H1 (cell line): ENCODE measurements around the gene POU2F2. TPM values are rescaled to one million over a fixed set of nuclear protein-coding genes. Genes with fewer than 3 reads are reported as not detected.

ENCODE experiments used
- CTCF ChIA-PET: fragments of 300-600 bp; sonication (Branson Sonifier 250); formaldehyde crosslinking; loops from one replicate; lab custom pipeline; 2021; ENCODE audit not compliant: partially characterized antibody; lab: Charles Lee
- POLR2A ChIA-PET: fragments of 300-600 bp; sonication (Branson Sonifier 250); formaldehyde crosslinking; loops from one replicate; lab custom pipeline; 2021; ENCODE audit warnings: inconsistent platforms; ENCODE audit not compliant: partially characterized antibody; lab: Charles Lee
- DNase-seq, 2 experiments: peaks; one replicate each; pipeline versions ENCODE4 v3.0.0 to v3.0.0-alpha.2; 2010 to 2022; ENCODE audit warnings: low spot score in 2 of 2, low read depth in 1 of 2, mixed read lengths in 1 of 2
- FAIRE-seq: peaks from 2 replicates; lab custom pipeline; 2011; peaks lifted over from hg19 to GRCh38; lab: Jason Lieb, UNC
- H2AFZ ChIP-seq: 2 replicates; pipeline ENCODE4 v1.8.1; 2012; ENCODE audit warnings: low read length, inconsistent platforms
- H2AK5ac ChIP-seq: 2 replicates; pipeline ENCODE4 v1.6.1; 2013; ENCODE audit warnings: low read depth, low read length
- H2BK120ac ChIP-seq: replicated peaks from 2 replicates; pipeline ENCODE3; 2013; ENCODE audit warnings: low read depth, low read length, inconsistent platforms
- H2BK12ac ChIP-seq: 2 replicates; pipeline ENCODE4 v1.6.1; 2013; ENCODE audit warnings: low read depth, low read length
- H2BK15ac ChIP-seq: 2 replicates; pipeline ENCODE4 v1.6.1; 2013; ENCODE audit warnings: low read length
- H2BK20ac ChIP-seq: 2 replicates; pipeline ENCODE4 v1.6.1; 2013; ENCODE audit warnings: low read length
- H2BK5ac ChIP-seq: 2 replicates; pipeline ENCODE4 v1.6.1; 2013; ENCODE audit warnings: low read depth, low read length
- H3K14ac ChIP-seq: 2 replicates; pipeline ENCODE4 v1.6.1; 2013; ENCODE audit warnings: inconsistent platforms; ENCODE audit not compliant: insufficient read length
- H3K18ac ChIP-seq: 2 replicates; pipeline ENCODE4 v1.6.1; 2013; ENCODE audit warnings: low read length; ENCODE audit errors: extremely low read depth
- H3K23ac ChIP-seq: 2 replicates; pipeline ENCODE4 v1.6.1; 2013; ENCODE audit warnings: inconsistent platforms; ENCODE audit not compliant: insufficient read length
- H3K23me2 ChIP-seq: 2 replicates; pipeline ENCODE4 v1.6.1; 2013; ENCODE audit warnings: low read depth, low read length
- H3K27ac ChIP-seq: 2 replicates; pipeline ENCODE4 v1.6.1; 2011; ENCODE audit warnings: low read depth, low read length, inconsistent platforms
- H3K27me3 ChIP-seq, 4 experiments: replicated peaks in 1 of 4; 1 replicate in 1 of 4; 2 replicates in 3 of 4; pipeline versions ENCODE4 v1.6.1 to v1.8.1; 2011 to 2013; ENCODE audit warnings: low read length in 3 of 4, mild to moderate bottlenecking in 3 of 4, inconsistent platforms in 2 of 4, mixed read lengths in 2 of 4, moderate library complexity in 1 of 4; ENCODE audit not compliant: control insufficient read depth in 3 of 4, insufficient read depth in 3 of 4; ENCODE audit errors: extremely low read depth in 1 of 4
- H3K36me3 ChIP-seq, 4 experiments: 2 replicates each; pipeline versions ENCODE4 v1.6.1 to v1.8.1; 2011 to 2013; ENCODE audit warnings: mild to moderate bottlenecking in 4 of 4, low read length in 3 of 4, moderate library complexity in 2 of 4, control low read depth in 1 of 4, inconsistent platforms in 1 of 4; ENCODE audit not compliant: insufficient read depth in 4 of 4, control insufficient read depth in 2 of 4
- H3K4ac ChIP-seq: replicated peaks from 2 replicates; pipeline ENCODE3; 2013; ENCODE audit warnings: low read length, low read depth, mixed read lengths, inconsistent platforms; ENCODE audit not compliant: insufficient read length
- H3K4me1 ChIP-seq, 4 experiments: replicated peaks in 1 of 4; 1 replicate in 1 of 4; 2 replicates in 3 of 4; pipeline versions ENCODE4 v1.6.1 to v1.8.1; 2011 to 2013; ENCODE audit warnings: low read length in 3 of 4, inconsistent platforms in 2 of 4, mixed read lengths in 1 of 4; ENCODE audit not compliant: insufficient read depth in 4 of 4, control insufficient read depth in 3 of 4
- H3K4me2 ChIP-seq, 2 experiments: 2 replicates each; pipeline versions ENCODE4 v1.6.1 to v1.8.1; 2011 to 2013; ENCODE audit warnings: low read depth in 2 of 2, low read length in 2 of 2, control low read depth in 1 of 2, inconsistent platforms in 1 of 2, mild to moderate bottlenecking in 1 of 2; ENCODE audit not compliant: insufficient read depth in 1 of 2
- H3K4me3 ChIP-seq, 4 experiments: fragments of 200-600, 300-600 bp in 1 of 4; sonication (generic), shearing (Covaris generic), sonication (Bioruptor Twin) in 1 of 4; 2 replicates each; pipeline versions ENCODE4 v1.5.1 to v1.8.1; 2011 to 2016; ENCODE audit warnings: low read length in 4 of 4, low read depth in 3 of 4, control low read depth in 2 of 4, inconsistent platforms in 2 of 4, mild to moderate bottlenecking in 2 of 4, mixed read lengths in 1 of 4, moderate library complexity in 1 of 4; ENCODE audit not compliant: insufficient read depth in 2 of 4; ENCODE audit errors: extremely low read depth in 1 of 4
- H3K56ac ChIP-seq: replicated peaks from 2 replicates; pipeline ENCODE3; 2013; ENCODE audit warnings: low read depth, mild to moderate bottlenecking, mixed read lengths, low read length, inconsistent platforms; ENCODE audit not compliant: insufficient read length
- H3K79me1 ChIP-seq: 2 replicates; pipeline ENCODE4 v1.6.1; 2013; ENCODE audit warnings: low read depth, low read length, control low read depth
- H3K79me2 ChIP-seq, 2 experiments: 2 replicates each; pipeline versions ENCODE4 v1.6.1 to v1.8.1; 2012 to 2013; ENCODE audit warnings: low read length in 2 of 2, mild to moderate bottlenecking in 2 of 2, inconsistent platforms in 1 of 2; ENCODE audit not compliant: insufficient read depth in 2 of 2, control insufficient read depth in 1 of 2
- H3K9ac ChIP-seq, 4 experiments: replicated peaks in 1 of 4; 1 replicate in 1 of 4; 2 replicates in 3 of 4; pipeline versions ENCODE4 v1.6.1 to v1.8.1; 2011 to 2013; ENCODE audit warnings: low read depth in 3 of 4, low read length in 3 of 4, control low read depth in 2 of 4, mild to moderate bottlenecking in 2 of 4, moderate library complexity in 2 of 4, inconsistent platforms in 1 of 4; ENCODE audit errors: extremely low read depth in 1 of 4
- H3K9me3 ChIP-seq, 2 experiments: 2 replicates each; pipeline versions ENCODE4 v1.6.1 to v1.8.1; 2012 to 2013; ENCODE audit warnings: mild to moderate bottlenecking in 2 of 2, moderate library complexity in 2 of 2, control low read depth in 1 of 2, inconsistent platforms in 1 of 2, low read depth in 1 of 2, low read length in 1 of 2, mixed read lengths in 1 of 2; ENCODE audit not compliant: insufficient read depth in 2 of 2
- H4K20me1 ChIP-seq, 2 experiments: replicated peaks in 1 of 2; 2 replicates each; pipeline versions ENCODE3 to v1.8.1; 2011 to 2013; ENCODE audit warnings: inconsistent platforms in 2 of 2, low read length in 2 of 2, mild to moderate bottlenecking in 1 of 2; ENCODE audit not compliant: insufficient read depth in 2 of 2, control insufficient read depth in 1 of 2
- H4K5ac ChIP-seq: 2 replicates; pipeline ENCODE4 v1.6.1; 2013; ENCODE audit warnings: low read length, low read depth, mixed read lengths, inconsistent platforms; ENCODE audit not compliant: insufficient read length
- H4K8ac ChIP-seq: 2 replicates; pipeline ENCODE4 v1.8.0; 2013; ENCODE audit warnings: mild to moderate bottlenecking, moderate library complexity, low read length, inconsistent platforms; ENCODE audit not compliant: insufficient read depth; ENCODE audit errors: extremely low read depth
- H4K91ac ChIP-seq: replicated peaks from 2 replicates; pipeline ENCODE3; 2013; ENCODE audit warnings: low read length, mixed read lengths, inconsistent platforms; ENCODE audit not compliant: insufficient read length
- BACH1 ChIP-seq: IDR thresholded peaks from 2 replicates; pipeline ENCODE4 v1.6.1; 2012; ENCODE audit warnings: low read length, improper control_type of control experiment
- WGBS, 2 experiments: shearing (Covaris generic) in 1 of 2; methylation state at CpG; one replicate each; pipeline versions ENCODE4 v1.1.6 to v1.1.7; 2013 to 2015; ENCODE audit warnings: low lambda C conversion rate in 2 of 2, mixed read lengths in 2 of 2, inconsistent platforms in 1 of 2, low coverage in 1 of 2, missing lambda C conversion rate in 1 of 2; ENCODE audit not compliant: insufficient replicate concordance in 2 of 2, insufficient coverage in 1 of 2, insufficient read length in 1 of 2; ENCODE audit errors: extremely low coverage in 1 of 2, missing lambda C conversion rate in 1 of 2; 5-methylcytosine and 5-hydroxymethylcytosine counted together
- polyA plus RNA-seq, 7 experiments: library from polyadenylated mRNA; depleted of rRNA in 3 of 7; stranded (reverse) in 5 of 7; unstranded in 2 of 7; fragments of >200 nt in 5 of 7; fragments of 200-250 nt in 2 of 7; gene quantifications; 1 replicate in 5 of 7; 2 replicates in 1 of 7; 4 replicates in 1 of 7; pipeline versions ENCODE4 v1.2.1 to v1.2.3, GENCODE V29; 2011 to 2013; ENCODE audit warnings: missing spikeins in 2 of 7, mixed read lengths in 2 of 7
- total RNA-seq: library from RNA; stranded (reverse); fragmentation: NEBNext Ultra II Directional; extraction: Animal tissue kit (Norgen Biotek cat#: 25700); gene quantifications from 2 replicates; pipeline ENCODE4 v1.2.1, GENCODE V29; 2021
- TF ChIP-seq, protein P1 (sequence below): IDR thresholded peaks from 2 replicates; pipeline ENCODE4 v1.6.1; 2012; ENCODE audit warnings: inconsistent platforms

Gene POU2F2
- total and polyA plus RNA-seq, 2 of the 8 experiments (the other 6 are each of a cell fraction or from before 2014, with no cell fraction given) = 5.0 to 6.1 TPM

DNA sequence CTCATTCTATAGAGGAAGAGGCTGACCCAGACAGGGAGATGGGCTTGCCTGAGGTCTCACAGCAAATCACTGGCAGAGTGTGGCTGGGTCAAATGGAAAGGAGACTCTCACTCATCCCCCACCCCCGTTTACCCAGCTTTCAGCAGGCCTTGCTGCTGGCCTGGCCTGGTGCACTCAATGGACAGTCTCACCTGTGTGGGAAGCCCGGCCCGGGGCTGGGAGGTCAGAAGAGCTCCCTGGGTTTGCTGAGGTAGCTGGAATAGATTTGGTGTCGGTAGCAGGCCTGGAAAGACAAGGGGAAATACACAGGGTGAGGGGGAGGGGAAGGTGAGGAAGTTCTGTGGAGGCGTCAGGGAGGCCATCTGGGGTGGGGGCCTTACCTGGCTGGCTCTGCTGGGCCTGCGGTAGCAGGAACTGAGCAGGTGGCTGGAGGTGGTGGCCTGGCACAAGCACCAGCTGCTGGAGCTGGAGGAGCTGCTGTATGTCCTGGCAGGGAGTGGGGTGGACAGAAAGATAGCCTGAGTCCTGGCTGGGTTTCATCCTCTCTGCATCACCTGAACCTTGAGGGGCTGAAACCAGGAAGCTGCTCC is 32.8 kb downstream of the POU2F2 start:
- H3K23me2 ChIP-seq = peaks cover 2% of the 10 kb centered on the region; the same call in 1 of the 2 replicates
- no peak overlapping the region for H3K4ac ChIP-seq
- DNase-seq (no peak), FAIRE-seq (no peak)
- no peak for TF ChIP-seq BACH1
- TF ChIP-seq, protein P1, sequence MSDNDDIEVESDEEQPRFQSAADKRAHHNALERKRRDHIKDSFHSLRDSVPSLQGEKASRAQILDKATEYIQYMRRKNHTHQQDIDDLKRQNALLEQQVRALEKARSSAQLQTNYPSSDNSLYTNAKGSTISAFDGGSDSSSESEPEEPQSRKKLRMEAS = no peak
- no peak overlapping the region for H2AK5ac ChIP-seq
- no peak overlapping the region for H2BK5ac ChIP-seq
- peaks cover 0 to 5% (median 2%) of the 10 kb centered on the region in 4 experiments; a peak in 3 of 7 replicates for H3K27me3 ChIP-seq
- no peak overlapping the region for H3K27ac ChIP-seq
- H3K9me3 ChIP-seq = no peaks in the 10 kb centered on the region
- peaks cover 0 to 1% of the 10 kb centered on the region in 2 experiments for H4K20me1 ChIP-seq
- peak overlapping the region; percentile 77 for H4K91ac ChIP-seq
- no peak overlapping the region for H2BK20ac ChIP-seq
- no peak overlapping the region for H2BK120ac ChIP-seq
- 69% methylated on average over 6 of the region's 6 CpGs; no CpG with 5 or more reads in 1 of the 2 experiments for WGBS, 2 experiments
- ChIA-PET CTCF (interaction anchor here (0.6 to 3.8 kb wide), 11 partner anchors 10 to 130 kb away, joined by 3 to 42 read pairs (median 4); partner anchors contain the start of gene POU2F2), POLR2A (interaction anchor here (0.8 to 1.6 kb wide), 4 partner anchors 10 to 100 kb away, joined by 3 to 10 read pairs (median 3); no protein-coding TSS in a partner anchor)
- H3K56ac ChIP-seq = no peak overlapping the region
- peaks cover 0 to 17% (median 5%) of the 10 kb centered on the region in 4 experiments; a peak in 6 of 7 replicates for H3K4me1 ChIP-seq
- H4K8ac ChIP-seq = 0 out of 2 replicates have a peak overlapping the region, but pooled peaks have one; percentile 11
- no peaks in the 10 kb centered on the region for H3K79me2 ChIP-seq
- no peak overlapping the region for H3K4me2 ChIP-seq
- no peak overlapping the region for H3K14ac ChIP-seq
- no peak overlapping the region for H3K23ac ChIP-seq
- H2AFZ ChIP-seq = peak overlapping the region; percentile 45; the same call in 1 of the 2 replicates
- no peaks in the 10 kb centered on the region for H3K36me3 ChIP-seq
- H3K79me1 ChIP-seq = no peaks in the 10 kb centered on the region
- peak overlapping the region; percentile 88; the same call in 1 of the 2 replicates for H2BK15ac ChIP-seq
- H3K4me3 ChIP-seq = no peak overlapping the region
- H3K18ac ChIP-seq = peak overlapping the region; percentile 24; the same call in 1 of the 2 replicates
- H2BK12ac ChIP-seq = no peak overlapping the region
- no peak overlapping the region; a peak in 1 of 7 replicates for H3K9ac ChIP-seq
- no peak overlapping the region for H4K5ac ChIP-seq
